Measurements from ENCODE around the gene ISX.
"Not testable (repeated sequence)": the region's sequence is repeated elsewhere in the genome, so short reads cannot be mapped to it uniquely, and the experiment has no call there.

Gene ISX

GRCh38 chr22:35065796-35066218, at the start of gene ISX:
Gene ISX (plus strand): TSS chr22:35066158. CDS start chr22:35067088, 930 bp downstream.
- DNase-seq: no peak

GRCh38 chr22:35016909-35017308, 49.0 kb upstream of the ISX start:
- no peak for DNase-seq

DNA sequence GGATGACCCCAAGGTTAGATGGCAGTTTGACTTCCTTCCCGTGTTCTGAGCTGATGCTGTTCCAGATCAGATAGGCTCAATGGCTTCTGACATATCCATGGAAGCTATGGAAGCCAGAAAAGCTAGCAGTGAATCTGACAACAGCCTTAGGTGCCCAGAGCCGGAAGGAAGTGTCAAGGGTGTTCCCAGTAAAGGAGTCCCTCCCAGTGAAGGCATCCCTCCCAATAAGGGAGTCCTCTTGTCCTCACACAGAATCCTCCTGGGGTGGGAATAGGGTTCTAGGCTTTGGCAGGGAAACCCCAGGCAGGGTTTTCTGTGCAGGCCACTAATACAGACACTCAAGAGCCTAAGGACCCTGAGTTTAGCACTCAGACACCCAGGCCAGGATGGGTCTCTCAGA, 47.0 kb upstream of the ISX start:
- no peak for DNase-seq

DNA sequence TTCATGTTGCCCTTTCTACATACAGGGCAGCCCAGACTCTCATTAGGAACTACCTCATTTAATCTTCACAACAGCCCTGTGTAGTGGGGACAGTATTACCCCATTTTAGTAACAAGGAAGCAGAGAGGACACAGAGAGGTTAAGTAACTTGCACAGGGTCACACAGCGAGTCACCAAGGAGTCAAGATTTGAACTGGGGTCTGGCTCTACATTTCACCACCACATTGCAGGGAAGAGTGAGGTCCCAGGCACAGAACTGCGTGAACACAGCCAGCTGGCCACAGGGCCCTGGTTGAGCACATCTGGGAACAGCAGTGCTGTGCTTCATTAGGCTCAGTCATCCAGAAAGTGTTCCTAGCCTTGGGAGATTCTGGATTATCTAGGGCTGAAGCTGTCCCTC, 45.4 kb upstream of the ISX start:
- DNase-seq: no peak

GRCh38 chr22:35021161-35021560, 44.8 kb upstream of the ISX start:
- no peak for DNase-seq

GRCh38 chr22:35022291-35022690, 43.7 kb upstream of the ISX start:
- DNase-seq: no peak

- DNase-seq: peak in 49 of 56 donors; percentile 2 to 86 (median 40)
These were observed 42.1 kb upstream of the ISX start for GRCh38 chr22:35023692-35024363.

GRCh38 chr22:35024364-35024692, 41.6 kb upstream of the ISX start:
- DNase-seq: no peak

DNA sequence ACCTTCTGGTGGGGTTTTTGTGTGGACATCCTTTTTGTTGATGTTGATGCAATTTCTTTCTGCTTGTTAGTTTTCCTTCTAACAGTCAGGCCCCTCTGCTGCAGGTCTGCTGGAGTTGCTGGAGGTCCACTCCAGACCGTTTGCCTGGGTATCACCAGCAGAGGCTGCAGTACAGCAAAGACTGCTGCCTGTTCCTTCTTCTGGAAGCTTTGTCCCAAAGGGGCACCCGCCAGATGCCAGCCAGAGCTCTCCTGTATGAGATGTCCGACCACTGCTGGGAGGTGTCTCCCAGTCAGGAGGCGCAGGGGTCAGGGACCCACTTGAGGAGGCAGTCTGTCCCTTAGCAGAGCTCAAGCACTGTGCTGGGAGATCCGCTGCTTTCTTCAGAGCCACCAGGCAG, 35.8 kb upstream of the ISX start:
- DNase-seq: not testable (repeated sequence)

- DNase-seq: no peak
These were observed 33.4 kb upstream of the ISX start for GRCh38 chr22:35032571-35032970.

- DNase-seq: no peak
These were observed 32.2 kb upstream of the ISX start for GRCh38 chr22:35033635-35034296.

- DNase-seq: no peak
These were observed 31.0 kb upstream of the ISX start for GRCh38 chr22:35034963-35035362.

DNA sequence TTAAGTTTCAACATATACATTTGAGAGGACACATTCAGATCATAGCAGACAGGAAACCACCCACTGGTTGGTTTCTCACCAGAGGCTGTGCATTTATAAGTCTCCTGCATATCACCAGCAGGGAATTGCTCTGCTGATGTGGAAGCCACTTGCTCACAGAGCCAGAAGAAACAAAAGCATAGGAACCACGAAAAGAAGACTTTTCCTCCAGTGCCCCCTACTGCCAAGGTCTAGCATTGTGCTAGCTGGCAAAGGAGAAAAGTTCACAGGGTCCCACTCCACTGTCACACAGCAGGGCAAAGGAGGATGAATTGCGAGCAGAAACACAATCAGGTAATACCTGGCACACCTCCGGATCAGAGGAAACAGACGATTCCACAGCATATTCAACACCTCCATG, 28.9 kb upstream of the ISX start:
- DNase-seq: peak in 3 of 56 donors; percentile 0 to 3 (median 1)

DNA sequence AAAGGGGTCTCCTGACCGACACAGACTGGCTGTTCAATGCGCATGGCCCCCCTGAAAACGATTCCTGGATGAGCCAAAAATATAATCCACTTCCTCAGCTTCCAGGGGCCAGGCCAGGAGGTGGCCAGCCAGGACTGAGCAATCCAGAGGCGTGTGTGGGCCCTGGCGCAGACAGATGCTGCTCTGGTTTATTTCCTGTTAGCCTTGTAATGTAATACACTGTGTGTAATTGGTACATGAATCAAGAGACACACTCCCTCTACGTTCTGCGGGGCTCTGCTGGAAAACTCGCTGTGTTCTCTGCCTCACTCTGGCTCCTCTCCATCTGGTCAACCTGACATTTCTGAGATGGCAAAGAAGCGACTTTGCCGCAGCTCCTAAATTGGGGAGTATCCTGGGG, 26.3 kb upstream of the ISX start:
- no peak for DNase-seq

DNA sequence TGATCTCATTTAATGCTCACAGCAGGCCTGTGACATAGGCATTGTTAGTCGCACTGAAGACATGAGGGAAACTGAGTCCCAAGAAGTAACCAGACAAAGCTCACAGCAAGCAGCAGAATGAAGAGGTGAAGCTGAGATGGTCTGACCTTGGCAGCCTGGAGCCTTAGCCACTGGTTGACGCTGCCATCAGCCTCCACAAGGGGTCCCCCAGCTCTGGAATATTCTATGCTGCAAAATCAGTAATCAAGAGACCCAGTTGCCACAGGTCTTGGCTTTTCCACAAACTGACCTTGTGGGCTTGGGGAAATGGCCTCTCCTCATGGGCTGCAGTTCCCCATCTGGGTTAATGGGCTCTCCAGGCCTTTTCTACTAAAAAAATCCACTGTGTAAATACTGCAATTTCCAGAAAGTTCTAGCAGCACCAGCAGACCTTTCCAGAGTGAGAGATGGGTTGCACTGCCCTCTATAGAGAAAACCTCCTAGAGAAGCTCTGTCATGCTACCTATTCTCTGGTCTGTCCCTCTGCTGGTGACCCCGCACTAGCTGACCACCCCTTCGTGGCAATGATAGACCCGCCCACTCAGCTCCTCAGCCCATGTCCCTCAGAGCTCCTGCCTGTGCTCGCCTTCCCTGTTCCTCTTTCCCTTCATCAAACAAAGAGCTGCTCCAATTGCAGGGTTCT, 22.6 kb upstream of the ISX start:
- no peak for DNase-seq

DNA sequence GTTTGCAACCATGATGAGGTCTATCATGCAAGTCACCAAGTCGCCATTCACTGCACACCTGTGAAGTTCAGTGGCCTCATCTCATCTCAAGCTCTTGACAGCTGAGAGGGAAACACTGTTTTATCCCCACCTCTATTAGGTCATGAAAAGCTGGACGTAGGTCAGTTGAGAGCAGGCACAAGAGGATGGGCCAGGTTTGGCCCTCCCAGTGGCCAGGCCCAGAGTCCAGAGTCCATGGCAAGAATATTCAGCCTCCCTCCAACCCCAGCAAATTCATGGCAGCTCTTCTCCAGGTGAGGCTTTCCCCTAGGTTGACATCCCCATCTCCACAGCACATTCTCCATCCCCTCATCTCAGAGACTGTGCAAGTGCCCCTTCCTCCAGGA, 22.0 kb upstream of the ISX start:
- DNase-seq: no peak

- DNase-seq: no peak
These were observed 21.2 kb upstream of the ISX start for GRCh38 chr22:35044607-35045390.

DNA sequence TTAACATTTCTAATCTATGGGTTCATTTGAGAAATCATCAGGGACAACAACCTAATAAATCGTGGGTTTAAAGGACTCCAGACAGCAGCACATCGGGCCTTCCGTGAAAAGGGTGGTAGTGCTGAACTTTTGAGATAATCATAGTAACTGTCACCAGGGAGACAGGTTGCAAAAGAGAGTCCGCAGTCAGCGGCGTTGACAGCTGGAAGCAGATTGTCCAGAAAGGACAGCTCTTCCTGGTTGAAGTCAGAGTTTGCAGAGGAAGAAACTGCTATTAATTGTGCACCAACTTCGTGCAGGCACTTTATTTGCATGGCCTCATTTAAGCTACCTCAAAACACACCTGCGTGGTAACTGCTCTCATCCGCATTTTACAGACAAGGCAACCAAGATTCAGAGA, 20.5 kb upstream of the ISX start:
- no peak for DNase-seq

- no peak for DNase-seq
These were observed 19.1 kb upstream of the ISX start for GRCh38 chr22:35046744-35047462.

DNA sequence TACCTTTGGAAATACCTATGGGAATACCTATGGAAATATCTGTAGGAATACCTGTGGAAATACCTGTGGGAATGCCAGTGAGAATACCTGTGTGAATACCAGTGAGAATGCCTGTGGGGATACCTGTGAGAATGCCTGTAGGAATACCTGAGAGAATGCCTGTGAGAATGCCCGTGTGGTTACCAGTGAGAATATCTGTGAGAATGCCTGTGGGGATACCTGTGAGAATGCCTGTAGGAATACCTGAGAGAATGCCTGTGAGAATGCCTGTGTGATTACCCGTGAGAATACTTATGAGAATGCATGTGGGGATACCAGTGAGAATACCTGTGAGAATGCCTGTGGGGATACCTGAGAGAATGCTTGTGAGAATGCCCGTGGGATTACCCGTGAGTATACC, 15.9 kb upstream of the ISX start:
- not testable (repeated sequence) for DNase-seq

- DNase-seq: no peak
These were observed 14.9 kb upstream of the ISX start for GRCh38 chr22:35051013-35051535.

Measured in nucleus accumbens (tissue), 56 donors.